Endothelial cell of umbilical vein (primary cell): ENCODE results near the gene YWHAH. TPM values are rescaled to one million over a fixed set of nuclear protein-coding genes. Genes with fewer than 3 reads are reported as not detected.

Experiments
- BruUV-seq: library from RNA; stranded (reverse); fragments of 400-500 nt; replicated peaks from 2 replicates; lab custom pipeline; 2021; lab: Mats Ljungman, UMichigan
- CTCF ChIA-PET: fragments of 300-600, 350-600 bp; sonication (Branson Sonifier 250); formaldehyde crosslinking; loops from one replicate; lab custom pipeline; 2021; ENCODE audit warnings: antibody characterized with exemption, inconsistent platforms; lab: Charles Lee
- POLR2A ChIA-PET: fragments of 300-600, 350-600 bp; sonication (Branson Sonifier 250); formaldehyde crosslinking; loops from one replicate; lab custom pipeline; 2021; ENCODE audit warnings: antibody characterized with exemption, inconsistent platforms; lab: Charles Lee
- DNase-seq: peaks from one replicate; pipeline ENCODE4 v3.0.0-alpha.2; 2011; ENCODE audit warnings: low read depth, low spot score
- FAIRE-seq: peaks from 2 replicates; lab custom pipeline; 2011; peaks lifted over from hg19 to GRCh38; lab: Jason Lieb, UNC
- H2AFZ ChIP-seq: 2 replicates; pipeline ENCODE4 v1.6.0; 2012; ENCODE audit warnings: low read depth, low read length, control low read depth, inconsistent platforms
- H3K27ac ChIP-seq: 2 replicates; pipeline ENCODE4 v1.5.1; 2011; ENCODE audit warnings: low read depth, mild to moderate bottlenecking, control low read depth, low read length, moderate library complexity; ENCODE audit not compliant: insufficient read depth
- H3K27me3 ChIP-seq, 2 experiments: 2 replicates each; pipeline versions ENCODE4 v1.6.0 to v1.6.1; 2011; ENCODE audit warnings: low read length in 2 of 2, mixed read lengths in 1 of 2; ENCODE audit not compliant: control insufficient read depth in 2 of 2, insufficient read depth in 2 of 2
- H3K36me3 ChIP-seq, 2 experiments: 2 replicates in 1 of 2; 3 replicates in 1 of 2; pipeline ENCODE4 v1.5.1; 2011; ENCODE audit warnings: low read length in 2 of 2, mild to moderate bottlenecking in 1 of 2, moderate library complexity in 1 of 2; ENCODE audit not compliant: control insufficient read depth in 2 of 2, insufficient read depth in 2 of 2; ENCODE audit errors: extremely low read depth in 1 of 2
- H3K4me1 ChIP-seq: 3 replicates; pipeline ENCODE4 v1.5.1; 2011; ENCODE audit warnings: mild to moderate bottlenecking, low read length; ENCODE audit not compliant: control insufficient read depth, insufficient read depth; ENCODE audit errors: extremely low read depth
- H3K4me2 ChIP-seq: 2 replicates; pipeline ENCODE4 v1.6.1; 2011; ENCODE audit warnings: low read length, control low read depth, mixed read lengths; ENCODE audit not compliant: insufficient read depth
- H3K4me3 ChIP-seq, 3 experiments: fragments of 200-600 bp in 1 of 3; sonication (generic), shearing (Covaris generic) in 1 of 3; replicated peaks in 1 of 3; 2 replicates each; pipeline ENCODE4 v1.5.1; 2011 to 2016; ENCODE audit warnings: control low read depth in 3 of 3, low read length in 3 of 3, mild to moderate bottlenecking in 2 of 3, inconsistent platforms in 1 of 3, low read depth in 1 of 3, moderate library complexity in 1 of 3; ENCODE audit not compliant: insufficient read depth in 1 of 3
- H3K79me2 ChIP-seq: 2 replicates; pipeline ENCODE4 v1.6.0; 2012; ENCODE audit warnings: low read length, inconsistent platforms; ENCODE audit not compliant: control insufficient read depth, insufficient read depth
- H3K9ac ChIP-seq: replicated peaks from 2 replicates; pipeline ENCODE3; 2011; ENCODE audit warnings: low read length, control low read depth; ENCODE audit not compliant: insufficient read depth; ENCODE audit errors: extremely low read depth
- H3K9me1 ChIP-seq: replicated peaks from 3 replicates; pipeline ENCODE4 v1.6.0; 2011; ENCODE audit warnings: mild to moderate bottlenecking, low read length; ENCODE audit not compliant: control insufficient read depth, insufficient read depth; ENCODE audit errors: extremely low read depth
- H3K9me3 ChIP-seq: replicated peaks from 2 replicates; pipeline ENCODE4 v1.5.1; 2012; ENCODE audit warnings: low read length, inconsistent platforms; ENCODE audit not compliant: control insufficient read depth, insufficient read depth
- H4K20me1 ChIP-seq: replicated peaks from 2 replicates; pipeline ENCODE3; 2011; ENCODE audit warnings: mild to moderate bottlenecking, low read length; ENCODE audit not compliant: control insufficient read depth, insufficient read depth; ENCODE audit errors: extremely low read depth
- CTCF ChIP-seq, 2 donors: IDR thresholded peaks; 1 replicate in 1 of 2; 2 replicates in 1 of 2; pipeline ENCODE4 v1.5.1; 2011; ENCODE audit warnings: low read length in 2 of 2, mild to moderate bottlenecking in 2 of 2, moderate library complexity in 2 of 2, control low read depth in 1 of 2, inconsistent platforms in 1 of 2, low read depth in 1 of 2; ENCODE audit not compliant: insufficient read depth in 1 of 2; ENCODE audit errors: extremely low read depth in 1 of 2
- EZH2 ChIP-seq: IDR thresholded peaks from 2 replicates; pipeline ENCODE4 v1.6.1; 2012; ENCODE audit warnings: borderline replicate concordance, low read depth, mild to moderate bottlenecking, moderate library complexity, low read length, inconsistent platforms; ENCODE audit not compliant: severe bottlenecking
- FOS ChIP-seq: IDR thresholded peaks from 2 replicates; pipeline ENCODE4 v1.6.1; 2011; ENCODE audit warnings: mild to moderate bottlenecking, low read length, moderate library complexity, borderline replicate concordance; ENCODE audit not compliant: insufficient read depth
- GATA2 ChIP-seq: IDR thresholded peaks from 2 replicates; pipeline ENCODE4 v1.7.0; 2011; ENCODE audit warnings: low read depth, mild to moderate bottlenecking, moderate library complexity, mixed read lengths, low read length; ENCODE audit not compliant: insufficient read length, insufficient read depth
- JUN ChIP-seq: IDR thresholded peaks from 2 replicates; pipeline ENCODE4 v1.6.1; 2011; ENCODE audit warnings: borderline replicate concordance, low read depth; ENCODE audit not compliant: insufficient read length, insufficient read depth
- MAX ChIP-seq: IDR thresholded peaks from 2 replicates; pipeline ENCODE4 v1.6.1; 2011; ENCODE audit not compliant: insufficient read depth, insufficient read length
- MYC ChIP-seq: IDR thresholded peaks from one replicate; pipeline ENCODE4 v1.6.1; 2011; ENCODE audit warnings: mild to moderate bottlenecking, low read depth, low read length
- POLR2A ChIP-seq: IDR thresholded peaks from 2 replicates; pipeline ENCODE4 v1.6.1; 2012; ENCODE audit warnings: low read depth, mild to moderate bottlenecking, control low read depth, low read length
- POLR2AphosphoS5 ChIP-seq: IDR thresholded peaks from 2 replicates; pipeline ENCODE4 v1.6.1; 2012; ENCODE audit warnings: low read depth, mild to moderate bottlenecking, control low read depth, low read length, moderate library complexity; ENCODE audit not compliant: insufficient read depth
- dilution Hi-C: fragments of 300-500 bp; cut with MboI; formaldehyde crosslinking; loops from one replicate; pipeline ENCODE4 v1.15.0; 2019; ENCODE audit warnings: low sequenced_read_pairs; ENCODE audit not compliant: extremely low pct_ligation_motif_present
- intact Hi-C: fragments of 100-400 bp; cut with micrococcal nuclease; formaldehyde crosslinking; loops from one replicate; pipeline ENCODE4 v1.10.0; 2022
- polyA plus RNA-seq, 4 experiments: library from polyadenylated mRNA; depleted of rRNA in 3 of 4; stranded (reverse) in 3 of 4; unstranded in 1 of 4; fragments of >200 nt; gene quantifications; 2 replicates each; pipeline versions ENCODE4 v1.2.1 to v1.2.3, GENCODE V29; 2011 to 2012; ENCODE audit warnings: missing spikeins in 1 of 4
- total RNA-seq: library from RNA; stranded (reverse); gene quantifications from 2 replicates; pipeline ENCODE4 v1.2.3, GENCODE V29; 2021

Gene YWHAH
- total and polyA plus RNA-seq, 2 donors (not counting 3 experiments of a cell fraction or from before 2014, with no cell fraction given) = 73.6 to 170 TPM

- Histone ChIP-seq H3K27ac (no peak overlapping the region), H3K4me3 (no peak overlapping the region), H3K9ac (no peak overlapping the region), H3K4me1 (no peaks in the 10 kb centered on the region), H3K36me3 (no peaks in the 10 kb centered on the region), H3K79me2 (no peaks in the 10 kb centered on the region), H3K9me3 (no peaks in the 10 kb centered on the region), H4K20me1 (no peaks in the 10 kb centered on the region), H3K27me3 (peaks cover 0 to 12% of the 10 kb centered on the region in 2 experiments), H3K9me1 (no peaks in the 10 kb centered on the region), H2AFZ (no peak overlapping the region), H3K4me2 (no peak overlapping the region)
- DNase-seq (no peak), FAIRE-seq (no peak)
- ChIA-PET POLR2A (no interaction called here), CTCF (interaction anchor here (1.2 kb wide), 1 partner anchor 63 kb away, joined by 3 read pairs; no protein-coding TSS in a partner anchor)
- no peak for TF ChIP-seq EZH2
- TF ChIP-seq GATA2 = no peak
- TF ChIP-seq FOS = no peak
- TF ChIP-seq CTCF (IDR thresholded peaks at IDR 0.05; ENCODE audit: extremely low read depth in 1 of 2, insufficient read depth in 1 of 2, low read depth in 1 of 2, low read length in 2 of 2) = no peak
- no peak for TF ChIP-seq POLR2A
- no peak for TF ChIP-seq POLR2AphosphoS5
- TF ChIP-seq MYC = no peak
- no peak for TF ChIP-seq MAX
- TF ChIP-seq JUN = no peak
- dilution Hi-C loops = no loop called here
- intact Hi-C loops = no loop called here
- no TSS peak for BruUV-seq
Observed at GRCh38 chr22:31933816-31934482, 10.4 kb upstream of the YWHAH start.
